ENCODE results near the gene CNIH2. TPM values are rescaled to one million over a fixed set of nuclear protein-coding genes. Genes with fewer than 3 reads are reported as not detected.

Gene CNIH2
- total and polyA plus RNA-seq, 2 donors (not counting 1 experiment from before 2014, with no cell fraction given), result 0.17 to 0.57 TPM

DNA sequence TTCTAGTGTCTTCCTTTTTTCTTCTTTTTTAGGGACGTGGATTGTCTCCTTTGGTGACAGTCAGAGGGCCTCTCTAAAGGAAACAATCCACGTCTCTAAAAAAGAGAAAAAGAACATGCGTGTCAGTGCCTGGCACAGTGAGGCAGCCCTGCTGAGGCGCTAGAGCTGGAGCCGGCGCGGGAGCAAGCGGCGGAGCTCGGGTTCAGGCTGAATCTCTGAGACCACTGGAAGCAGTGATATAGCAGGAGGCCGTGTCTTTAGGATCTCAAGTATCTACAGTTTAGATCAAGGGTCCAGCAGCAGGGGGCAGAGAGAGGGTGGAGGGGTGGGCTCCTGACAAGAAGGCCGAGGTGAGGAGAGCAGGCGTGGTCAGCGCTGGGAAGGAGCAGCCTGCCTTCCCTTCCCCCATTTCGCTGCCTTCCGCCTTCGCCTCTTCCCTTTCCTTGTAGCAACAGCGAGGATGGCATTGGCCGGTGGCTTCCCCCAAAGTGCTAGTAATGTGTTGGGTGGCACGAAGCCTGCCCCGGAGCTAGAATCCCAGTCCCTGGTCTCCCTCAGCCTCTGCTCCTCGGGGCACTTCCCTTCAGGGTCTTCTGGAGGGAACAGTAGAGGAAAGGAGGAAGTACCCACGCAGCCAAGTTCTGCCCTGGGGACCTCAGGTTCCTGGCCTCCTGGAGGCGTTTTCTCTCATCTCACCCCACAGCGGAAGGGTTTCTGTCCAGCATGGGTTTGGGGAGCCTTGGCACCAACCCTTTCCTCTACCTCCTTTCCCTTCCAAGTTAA, 37.8 kb upstream of the CNIH2 start:
- H3K36me3 ChIP-seq (ENCODE audit: control insufficient read depth, insufficient read depth, low read length), result peaks cover 7% of the 10 kb centered on the region
- no peak overlapping the region for H3K4me3 ChIP-seq (replicated peaks in 1 of 4; ENCODE audit: control extremely low read depth in 1 of 4, insufficient read depth in 1 of 4, low read depth in 3 of 4, low read length in 4 of 4)
- no peak for TF ChIP-seq EZH2 (IDR thresholded peaks at IDR 0.05; ENCODE audit: low read length, missing control alignments)
- TF ChIP-seq, protein P1, sequence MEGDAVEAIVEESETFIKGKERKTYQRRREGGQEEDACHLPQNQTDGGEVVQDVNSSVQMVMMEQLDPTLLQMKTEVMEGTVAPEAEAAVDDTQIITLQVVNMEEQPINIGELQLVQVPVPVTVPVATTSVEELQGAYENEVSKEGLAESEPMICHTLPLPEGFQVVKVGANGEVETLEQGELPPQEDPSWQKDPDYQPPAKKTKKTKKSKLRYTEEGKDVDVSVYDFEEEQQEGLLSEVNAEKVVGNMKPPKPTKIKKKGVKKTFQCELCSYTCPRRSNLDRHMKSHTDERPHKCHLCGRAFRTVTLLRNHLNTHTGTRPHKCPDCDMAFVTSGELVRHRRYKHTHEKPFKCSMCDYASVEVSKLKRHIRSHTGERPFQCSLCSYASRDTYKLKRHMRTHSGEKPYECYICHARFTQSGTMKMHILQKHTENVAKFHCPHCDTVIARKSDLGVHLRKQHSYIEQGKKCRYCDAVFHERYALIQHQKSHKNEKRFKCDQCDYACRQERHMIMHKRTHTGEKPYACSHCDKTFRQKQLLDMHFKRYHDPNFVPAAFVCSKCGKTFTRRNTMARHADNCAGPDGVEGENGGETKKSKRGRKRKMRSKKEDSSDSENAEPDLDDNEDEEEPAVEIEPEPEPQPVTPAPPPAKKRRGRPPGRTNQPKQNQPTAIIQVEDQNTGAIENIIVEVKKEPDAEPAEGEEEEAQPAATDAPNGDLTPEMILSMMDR (conservative IDR thresholded peaks at IDR 0.05 in 1 of 2, IDR thresholded peaks at IDR 0.05 in 1 of 2; ENCODE audit: low read depth in 1 of 2, low read length in 2 of 2), result no peak
- H3K79me2 ChIP-seq (ENCODE audit: control insufficient read depth, insufficient read depth, low read length), result no peaks in the 10 kb centered on the region
- no peaks in the 10 kb centered on the region for H3K27me3 ChIP-seq (ENCODE audit: control insufficient read depth, insufficient read depth, low read length)
- H2AFZ ChIP-seq (ENCODE audit: low read length), result no peak overlapping the region
- no peak for DNase-seq (ENCODE audit: low read depth in 2 of 2)
- H3K9ac ChIP-seq (ENCODE audit: insufficient read depth, low read length), result no peak overlapping the region
- no peaks in the 10 kb centered on the region for H4K20me1 ChIP-seq (ENCODE audit: control insufficient read depth, extremely low read depth, insufficient read depth, low read length)
- no peaks in the 10 kb centered on the region for H3K4me1 ChIP-seq (ENCODE audit: control insufficient read depth, extremely low read depth, insufficient read depth, low read length)
- H3K27ac ChIP-seq (ENCODE audit: insufficient read depth, low read length), result no peak overlapping the region
- H3K4me2 ChIP-seq (ENCODE audit: extremely low read depth, insufficient read depth, low read length), result no peak overlapping the region
- no peaks in the 10 kb centered on the region for H3K9me3 ChIP-seq (ENCODE audit: control insufficient read depth, insufficient read depth, low read depth, low read length)

DNA sequence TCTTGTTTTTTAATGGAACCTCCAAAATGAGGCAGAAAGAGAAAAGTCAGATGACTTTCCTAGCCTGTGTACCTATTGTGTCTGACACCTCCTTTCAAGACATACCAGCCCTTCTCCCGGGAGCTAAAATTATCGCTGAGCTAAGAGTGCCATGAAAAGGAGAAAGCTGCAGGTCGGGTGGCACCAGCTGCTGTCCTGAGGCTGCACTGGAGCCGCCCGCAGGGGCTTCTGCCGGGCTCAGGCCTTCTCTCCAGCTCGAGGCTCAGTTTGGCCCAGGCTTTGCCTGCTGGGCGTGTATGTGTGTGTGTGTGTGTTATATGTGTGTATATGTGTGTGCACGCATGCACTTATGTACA, 37.2 kb upstream of the CNIH2 start:
- no peak overlapping the region for H2AFZ ChIP-seq (ENCODE audit: low read length)
- H3K36me3 ChIP-seq (ENCODE audit: control insufficient read depth, insufficient read depth, low read length), result peaks cover 7% of the 10 kb centered on the region
- no peaks in the 10 kb centered on the region for H3K9me3 ChIP-seq (ENCODE audit: control insufficient read depth, insufficient read depth, low read depth, low read length)
- no peak overlapping the region for H3K4me3 ChIP-seq (replicated peaks in 1 of 4; ENCODE audit: control extremely low read depth in 1 of 4, insufficient read depth in 1 of 4, low read depth in 3 of 4, low read length in 4 of 4)
- H3K27ac ChIP-seq (ENCODE audit: insufficient read depth, low read length), result no peak overlapping the region
- DNase-seq (ENCODE audit: low read depth in 2 of 2), result no peak
- TF ChIP-seq, protein P1 (conservative IDR thresholded peaks at IDR 0.05 in 1 of 2, IDR thresholded peaks at IDR 0.05 in 1 of 2; ENCODE audit: low read depth in 1 of 2, low read length in 2 of 2), result no peak
- TF ChIP-seq EZH2 (IDR thresholded peaks at IDR 0.05; ENCODE audit: low read length, missing control alignments), result no peak
- H3K4me1 ChIP-seq (ENCODE audit: control insufficient read depth, extremely low read depth, insufficient read depth, low read length), result no peaks in the 10 kb centered on the region
- no peaks in the 10 kb centered on the region for H3K27me3 ChIP-seq (ENCODE audit: control insufficient read depth, insufficient read depth, low read length)
- no peaks in the 10 kb centered on the region for H3K79me2 ChIP-seq (ENCODE audit: control insufficient read depth, insufficient read depth, low read length)
- no peak overlapping the region for H3K4me2 ChIP-seq (ENCODE audit: extremely low read depth, insufficient read depth, low read length)
- H4K20me1 ChIP-seq (ENCODE audit: control insufficient read depth, extremely low read depth, insufficient read depth, low read length), result no peaks in the 10 kb centered on the region
- H3K9ac ChIP-seq (ENCODE audit: insufficient read depth, low read length), result no peak overlapping the region

DNA sequence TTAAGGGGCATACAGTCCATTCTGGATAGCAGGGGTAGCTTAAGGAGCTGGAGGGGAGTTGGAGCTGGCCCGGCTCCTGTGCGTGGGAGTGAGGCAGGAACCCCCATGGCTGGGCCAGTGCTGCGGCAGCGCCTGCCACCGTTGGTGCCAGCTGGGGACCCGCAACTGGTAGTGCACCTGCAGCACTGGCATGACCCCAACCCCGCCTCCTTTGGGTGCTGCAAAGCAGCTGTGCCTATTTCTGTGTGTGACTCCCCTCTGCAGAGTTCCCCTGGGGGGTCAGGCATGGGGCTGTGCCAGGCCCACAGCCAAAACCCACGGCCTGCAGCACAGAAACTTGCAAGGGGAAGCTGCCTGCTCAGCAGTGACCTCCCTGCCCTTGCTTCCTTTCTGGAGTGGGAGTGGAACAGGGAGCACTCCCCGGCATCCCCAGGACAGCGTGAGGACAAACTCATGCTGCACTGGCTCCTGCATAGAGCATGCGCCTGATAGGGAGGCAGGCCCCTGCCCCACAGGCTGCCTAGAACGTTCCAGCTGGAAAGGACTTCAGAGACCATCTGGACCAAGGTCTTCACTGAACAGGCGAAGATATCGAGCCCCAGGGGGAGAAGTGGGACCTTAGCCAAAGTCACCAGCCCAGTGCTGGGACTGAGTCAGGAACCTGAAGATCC, 35.7 kb upstream of the CNIH2 start:
- no peaks in the 10 kb centered on the region for H3K27me3 ChIP-seq (ENCODE audit: control insufficient read depth, insufficient read depth, low read length)
- no peak for DNase-seq (ENCODE audit: low read depth in 2 of 2)
- no peaks in the 10 kb centered on the region for H3K79me2 ChIP-seq (ENCODE audit: control insufficient read depth, insufficient read depth, low read length)
- no peaks in the 10 kb centered on the region for H3K9me3 ChIP-seq (ENCODE audit: control insufficient read depth, insufficient read depth, low read depth, low read length)
- TF ChIP-seq EZH2 (IDR thresholded peaks at IDR 0.05; ENCODE audit: low read length, missing control alignments), result no peak
- TF ChIP-seq, protein P1 (conservative IDR thresholded peaks at IDR 0.05 in 1 of 2, IDR thresholded peaks at IDR 0.05 in 1 of 2; ENCODE audit: low read depth in 1 of 2, low read length in 2 of 2), result no peak
- H2AFZ ChIP-seq (ENCODE audit: low read length), result no peak overlapping the region
- no peaks in the 10 kb centered on the region for H3K4me1 ChIP-seq (ENCODE audit: control insufficient read depth, extremely low read depth, insufficient read depth, low read length)
- H3K9ac ChIP-seq (ENCODE audit: insufficient read depth, low read length), result no peak overlapping the region
- no peaks in the 10 kb centered on the region for H4K20me1 ChIP-seq (ENCODE audit: control insufficient read depth, extremely low read depth, insufficient read depth, low read length)
- H3K36me3 ChIP-seq (ENCODE audit: control insufficient read depth, insufficient read depth, low read length), result peaks cover 7% of the 10 kb centered on the region
- no peak overlapping the region for H3K27ac ChIP-seq (ENCODE audit: insufficient read depth, low read length)
- H3K4me2 ChIP-seq (ENCODE audit: extremely low read depth, insufficient read depth, low read length), result no peak overlapping the region
- no peak overlapping the region for H3K4me3 ChIP-seq (replicated peaks in 1 of 4; ENCODE audit: control extremely low read depth in 1 of 4, insufficient read depth in 1 of 4, low read depth in 3 of 4, low read length in 4 of 4)

Measured in fibroblast of lung (primary cell).